Measurements from ENCODE around the gene COX10. TPM values are rescaled to one million over a fixed set of nuclear protein-coding genes. Genes with fewer than 3 reads are reported as not detected.

Gene COX10
- total RNA-seq, 1 donor from 2014 or later: 22.6 TPM

DNA sequence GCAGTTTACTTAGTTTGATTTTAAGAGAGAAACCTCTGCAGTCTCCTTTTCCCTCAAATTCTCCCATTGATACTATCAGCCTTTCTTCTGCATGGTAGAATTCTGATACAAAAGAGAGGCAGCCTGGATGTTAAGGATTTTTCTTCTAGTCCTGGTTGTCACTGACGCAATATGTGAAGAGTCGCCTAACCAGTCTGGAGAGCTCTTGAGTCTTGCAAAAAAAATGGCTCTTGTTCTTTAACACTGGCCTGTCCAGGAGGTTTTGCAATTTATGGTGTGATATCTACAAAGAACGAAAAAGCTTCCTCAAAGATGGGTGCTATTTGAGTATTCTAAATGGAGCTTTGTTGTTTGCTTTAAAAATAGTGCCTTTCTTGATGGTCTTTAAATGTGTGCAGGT, 28.9 kb downstream of the COX10 start:
- TF ChIP-seq, protein P1, sequence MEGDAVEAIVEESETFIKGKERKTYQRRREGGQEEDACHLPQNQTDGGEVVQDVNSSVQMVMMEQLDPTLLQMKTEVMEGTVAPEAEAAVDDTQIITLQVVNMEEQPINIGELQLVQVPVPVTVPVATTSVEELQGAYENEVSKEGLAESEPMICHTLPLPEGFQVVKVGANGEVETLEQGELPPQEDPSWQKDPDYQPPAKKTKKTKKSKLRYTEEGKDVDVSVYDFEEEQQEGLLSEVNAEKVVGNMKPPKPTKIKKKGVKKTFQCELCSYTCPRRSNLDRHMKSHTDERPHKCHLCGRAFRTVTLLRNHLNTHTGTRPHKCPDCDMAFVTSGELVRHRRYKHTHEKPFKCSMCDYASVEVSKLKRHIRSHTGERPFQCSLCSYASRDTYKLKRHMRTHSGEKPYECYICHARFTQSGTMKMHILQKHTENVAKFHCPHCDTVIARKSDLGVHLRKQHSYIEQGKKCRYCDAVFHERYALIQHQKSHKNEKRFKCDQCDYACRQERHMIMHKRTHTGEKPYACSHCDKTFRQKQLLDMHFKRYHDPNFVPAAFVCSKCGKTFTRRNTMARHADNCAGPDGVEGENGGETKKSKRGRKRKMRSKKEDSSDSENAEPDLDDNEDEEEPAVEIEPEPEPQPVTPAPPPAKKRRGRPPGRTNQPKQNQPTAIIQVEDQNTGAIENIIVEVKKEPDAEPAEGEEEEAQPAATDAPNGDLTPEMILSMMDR (IDR thresholded peaks at IDR 0.05; ENCODE audit: insufficient read depth, low read length, poor library complexity, severe bottlenecking): no peak
- H3K36me3 ChIP-seq (ENCODE audit: control insufficient read depth, insufficient read depth, low read length): no peaks in the 10 kb centered on the region
- DNase-seq (ENCODE audit: low read depth): no peak
- no peaks in the 10 kb centered on the region for H3K27me3 ChIP-seq (ENCODE audit: control insufficient read depth, insufficient read depth, low read length)
- no peak overlapping the region for H3K4me3 ChIP-seq (ENCODE audit: low read depth, low read length)

DNA sequence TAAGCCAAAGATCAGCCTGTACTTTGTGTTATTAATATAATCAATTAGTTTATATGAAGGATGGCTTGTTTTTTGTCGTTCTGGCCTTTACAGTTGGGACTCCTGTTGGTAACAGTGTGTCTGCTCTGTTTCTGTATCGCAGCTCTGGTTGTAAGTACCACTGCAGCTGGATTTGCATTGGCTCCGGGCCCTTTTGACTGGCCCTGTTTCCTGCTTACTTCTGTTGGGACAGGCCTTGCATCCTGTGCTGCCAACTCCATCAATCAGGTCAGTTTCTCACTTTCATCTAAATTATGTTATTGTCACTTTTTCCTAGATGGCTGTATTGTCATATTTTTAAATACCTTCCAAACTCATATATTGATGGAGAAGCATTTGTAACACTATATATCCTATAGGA, 32.7 kb downstream of the COX10 start:
- Histone ChIP-seq H3K36me3 (ENCODE audit: control insufficient read depth, insufficient read depth, low read length) (no peaks in the 10 kb centered on the region), H3K4me3 (ENCODE audit: low read depth, low read length) (no peak overlapping the region), H3K27me3 (ENCODE audit: control insufficient read depth, insufficient read depth, low read length) (no peaks in the 10 kb centered on the region)
- TF ChIP-seq, protein P1 (IDR thresholded peaks at IDR 0.05; ENCODE audit: insufficient read depth, low read length, poor library complexity, severe bottlenecking): no peak
- no peak for DNase-seq (ENCODE audit: low read depth)

GRCh38 chr17:14103836-14104235, 34.5 kb downstream of the COX10 start:
- DNase-seq (ENCODE audit: low read depth): no peak
- TF ChIP-seq, protein P1 (IDR thresholded peaks at IDR 0.05; ENCODE audit: insufficient read depth, low read length, poor library complexity, severe bottlenecking): no peak

GRCh38 chr17:14104734-14105133, 35.4 kb downstream of the COX10 start:
- Histone ChIP-seq H3K4me3 (ENCODE audit: low read depth, low read length) (no peak overlapping the region), H3K27me3 (ENCODE audit: control insufficient read depth, insufficient read depth, low read length) (no peaks in the 10 kb centered on the region), H3K36me3 (ENCODE audit: control insufficient read depth, insufficient read depth, low read length) (no peaks in the 10 kb centered on the region)
- no peak for DNase-seq (ENCODE audit: low read depth)
- TF ChIP-seq, protein P1 (IDR thresholded peaks at IDR 0.05; ENCODE audit: insufficient read depth, low read length, poor library complexity, severe bottlenecking): no peak

More at GRCh38 chr17:14103836-14104235, 34.5 kb downstream of the COX10 start:
- Histone ChIP-seq H3K27me3 (ENCODE audit: control insufficient read depth, insufficient read depth, low read length) (no peaks in the 10 kb centered on the region), H3K4me3 (ENCODE audit: low read depth, low read length) (no peak overlapping the region), H3K36me3 (ENCODE audit: control insufficient read depth, insufficient read depth, low read length) (no peaks in the 10 kb centered on the region)

DNA sequence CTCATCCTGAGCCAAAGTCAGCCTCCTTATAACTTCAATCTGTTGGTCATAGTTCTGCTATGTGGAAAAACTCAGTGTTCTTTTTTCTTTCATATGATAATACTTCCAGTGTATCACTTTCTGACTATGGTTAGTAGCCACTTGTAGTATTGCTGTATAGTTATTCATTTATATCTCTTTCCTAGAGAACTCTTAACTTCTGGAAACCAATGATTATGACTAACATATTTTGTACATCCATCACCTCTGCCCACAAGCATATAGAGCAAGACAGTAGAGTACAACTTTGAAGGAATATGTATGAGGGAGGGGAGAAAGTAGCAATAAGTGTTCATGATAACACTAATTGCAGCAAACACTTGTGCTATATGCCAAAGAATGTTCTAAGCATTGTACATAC, 38.6 kb downstream of the COX10 start:
- H3K4me3 ChIP-seq (ENCODE audit: low read depth, low read length): no peak overlapping the region
- no peaks in the 10 kb centered on the region for H3K36me3 ChIP-seq (ENCODE audit: control insufficient read depth, insufficient read depth, low read length)
- H3K27me3 ChIP-seq (ENCODE audit: control insufficient read depth, insufficient read depth, low read length): no peaks in the 10 kb centered on the region
- no peak for DNase-seq (ENCODE audit: low read depth)
- TF ChIP-seq, protein P1 (IDR thresholded peaks at IDR 0.05; ENCODE audit: insufficient read depth, low read length, poor library complexity, severe bottlenecking): no peak

GRCh38 chr17:14112407-14112806, 43.1 kb downstream of the COX10 start:
- DNase-seq (ENCODE audit: low read depth): no peak
- no peak overlapping the region for H3K4me3 ChIP-seq (ENCODE audit: low read depth, low read length)
- no peaks in the 10 kb centered on the region for H3K36me3 ChIP-seq (ENCODE audit: control insufficient read depth, insufficient read depth, low read length)
- no peaks in the 10 kb centered on the region for H3K27me3 ChIP-seq (ENCODE audit: control insufficient read depth, insufficient read depth, low read length)
- TF ChIP-seq, protein P1 (IDR thresholded peaks at IDR 0.05; ENCODE audit: insufficient read depth, low read length, poor library complexity, severe bottlenecking): no peak

Measured in kidney epithelial cell (primary cell).